Iris pigment epithelial cell (primary cell): ENCODE results near the gene LRWD1.
"Not testable (repeated sequence)": the region's sequence is repeated elsewhere in the genome, so short reads cannot be mapped to it uniquely, and the experiment has no call there.

ENCODE experiments used
- DNase-seq: peaks from one replicate; pipeline ENCODE4 v3.0.0-alpha.2; 2011; ENCODE audit warnings: low read depth

Gene LRWD1

GRCh38 chr7:102444961-102445673, 19.7 kb upstream of the LRWD1 start:
- no peak for DNase-seq

GRCh38 chr7:102445674-102446071, 19.1 kb upstream of the LRWD1 start:
- DNase-seq = no peak

- DNase-seq = no peak
These were observed 18.2 kb upstream of the LRWD1 start for GRCh38 chr7:102446387-102447156.

GRCh38 chr7:102447311-102447710, 17.5 kb upstream of the LRWD1 start:
- DNase-seq = no peak

GRCh38 chr7:102449136-102449535, 15.6 kb upstream of the LRWD1 start:
- no peak for DNase-seq

GRCh38 chr7:102450242-102450641, 14.5 kb upstream of the LRWD1 start:
- DNase-seq = no peak

- no peak for DNase-seq
These were observed 13.3 kb upstream of the LRWD1 start for GRCh38 chr7:102451371-102452054.

GRCh38 chr7:102452451-102452850, 12.3 kb upstream of the LRWD1 start:
- DNase-seq = no peak

- no peak for DNase-seq
These were observed 11.5 kb upstream of the LRWD1 start for GRCh38 chr7:102453319-102453718.

GRCh38 chr7:102454468-102454867, 10.3 kb upstream of the LRWD1 start:
- no peak for DNase-seq

GRCh38 chr7:102454932-102455331, 9.9 kb upstream of the LRWD1 start:
- DNase-seq = not testable (repeated sequence)

- DNase-seq = no peak
These were observed 9.2 kb upstream of the LRWD1 start for GRCh38 chr7:102455596-102455995.

- DNase-seq = peak; percentile 67
These were observed 8.5 kb upstream of the LRWD1 start for GRCh38 chr7:102456327-102456726.

GRCh38 chr7:102457352-102457924, 7.3 kb upstream of the LRWD1 start:
- no peak for DNase-seq

GRCh38 chr7:102459221-102459844, 5.5 kb upstream of the LRWD1 start:
- no peak for DNase-seq

- DNase-seq = no peak
These were observed 4.3 kb upstream of the LRWD1 start for GRCh38 chr7:102460467-102460866.

GRCh38 chr7:102463841-102464576, 775 bp upstream of the LRWD1 start:
- DNase-seq = peak; percentile 14

GRCh38 chr7:102466097-102466496, 1.3 kb downstream of the LRWD1 start:
- no peak for DNase-seq

- DNase-seq = no peak
These were observed 3.0 kb downstream of the LRWD1 start for GRCh38 chr7:102467581-102468477.
